Keratinocyte (primary cell): ENCODE data around the gene MSS51.

Experiments used
- EZH2 ChIP-seq: IDR thresholded peaks from one replicate; pipeline ENCODE4 v1.6.1; 2012; ENCODE audit warnings: inconsistent platforms, mild to moderate bottlenecking, low read length, moderate library complexity
- TF ChIP-seq, protein P1 (sequence below), 3 experiments: IDR thresholded peaks in 1 of 3; conservative IDR thresholded peaks in 1 of 3; optimal IDR thresholded peaks in 1 of 3; 2 replicates in 2 of 3; 3 replicates in 1 of 3; pipeline versions ENCODE3 to v1.5.1; 2011; ENCODE audit warnings: low read length in 3 of 3, mild to moderate bottlenecking in 3 of 3, moderate library complexity in 2 of 3, control low read depth in 1 of 3, inconsistent platforms in 1 of 3; ENCODE audit not compliant: insufficient read depth in 2 of 3; ENCODE audit errors: extremely low read depth in 1 of 3

DNA sequence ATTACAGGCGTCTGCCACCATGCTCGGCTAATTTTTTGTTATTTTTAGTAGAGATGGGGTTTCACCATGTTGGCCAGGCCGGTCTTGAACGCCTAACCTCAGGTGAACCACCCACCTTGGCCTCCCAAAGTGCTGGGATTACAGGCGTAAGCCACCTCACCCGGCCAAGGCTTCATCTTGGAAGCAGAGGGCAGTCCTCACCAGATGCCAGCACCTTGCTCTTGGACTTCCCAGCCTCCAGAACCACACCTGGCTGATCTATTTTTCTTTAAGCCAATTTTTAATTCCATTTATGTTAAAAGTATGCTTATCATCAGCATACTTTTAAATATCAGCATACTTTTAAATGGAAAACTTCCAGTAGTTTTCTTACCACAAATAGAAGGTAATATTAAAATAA, 31.7 kb downstream of the MSS51 start:
- TF ChIP-seq, protein P1, sequence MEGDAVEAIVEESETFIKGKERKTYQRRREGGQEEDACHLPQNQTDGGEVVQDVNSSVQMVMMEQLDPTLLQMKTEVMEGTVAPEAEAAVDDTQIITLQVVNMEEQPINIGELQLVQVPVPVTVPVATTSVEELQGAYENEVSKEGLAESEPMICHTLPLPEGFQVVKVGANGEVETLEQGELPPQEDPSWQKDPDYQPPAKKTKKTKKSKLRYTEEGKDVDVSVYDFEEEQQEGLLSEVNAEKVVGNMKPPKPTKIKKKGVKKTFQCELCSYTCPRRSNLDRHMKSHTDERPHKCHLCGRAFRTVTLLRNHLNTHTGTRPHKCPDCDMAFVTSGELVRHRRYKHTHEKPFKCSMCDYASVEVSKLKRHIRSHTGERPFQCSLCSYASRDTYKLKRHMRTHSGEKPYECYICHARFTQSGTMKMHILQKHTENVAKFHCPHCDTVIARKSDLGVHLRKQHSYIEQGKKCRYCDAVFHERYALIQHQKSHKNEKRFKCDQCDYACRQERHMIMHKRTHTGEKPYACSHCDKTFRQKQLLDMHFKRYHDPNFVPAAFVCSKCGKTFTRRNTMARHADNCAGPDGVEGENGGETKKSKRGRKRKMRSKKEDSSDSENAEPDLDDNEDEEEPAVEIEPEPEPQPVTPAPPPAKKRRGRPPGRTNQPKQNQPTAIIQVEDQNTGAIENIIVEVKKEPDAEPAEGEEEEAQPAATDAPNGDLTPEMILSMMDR (optimal IDR thresholded peaks at IDR 0.05 in 1 of 3, IDR thresholded peaks at IDR 0.05 in 1 of 3, conservative IDR thresholded peaks at IDR 0.05 in 1 of 3; ENCODE audit: extremely low read depth in 1 of 3, insufficient read depth in 2 of 3, low read length in 3 of 3) = no peak
- TF ChIP-seq EZH2 = no peak
